HepG2 (cell line): ENCODE measurements around the gene RANBP3. TPM values are rescaled to one million over a fixed set of nuclear protein-coding genes. Genes with fewer than 3 reads are reported as not detected.
A peak's percentile ranks its signal among the peaks of the same experiment; 100 is the strongest.

Experiments
- ARID2 ChIP-seq: sonication (generic); formaldehyde crosslinking; IDR thresholded peaks from 2 replicates; pipeline ENCODE4 v1.8.1; 2022; ENCODE audit warnings: mild to moderate bottlenecking, missing genetic modification reagents, borderline replicate concordance
- ARNTL ChIP-seq: sonication (generic); formaldehyde crosslinking; IDR thresholded peaks from 2 replicates; pipeline ENCODE4 v1.4.0; 2020; ENCODE audit warnings: mild to moderate bottlenecking, missing genetic modification reagents
- ATRX ChIP-seq: sonication (generic); formaldehyde crosslinking; IDR thresholded peaks from 2 replicates; pipeline ENCODE4 v1.4.0; 2020; ENCODE audit warnings: missing genetic modification reagents, borderline replicate concordance
- CBX2 ChIP-seq, 2 experiments: fragments of 200-600 bp in 1 of 2; sonication (generic); formaldehyde crosslinking in 1 of 2; IDR thresholded peaks; 2 replicates each; pipeline versions ENCODE4 v1.7.0 to v1.8.1; 2018 to 2022; ENCODE audit warnings: low read depth in 2 of 2, low read length in 1 of 2, mild to moderate bottlenecking in 1 of 2, missing genetic modification reagents in 1 of 2
- CHCHD3 ChIP-seq: sonication (generic); formaldehyde crosslinking; IDR thresholded peaks from 2 replicates; pipeline ENCODE4 v1.8.0; 2022; ENCODE audit warnings: mild to moderate bottlenecking, missing genetic modification reagents, moderate library complexity
- ELF3 ChIP-seq: IDR thresholded peaks from 2 replicates; pipeline ENCODE4 v1.6.1; 2016; ENCODE audit warnings: missing genetic modification reagents, missing compliant biosample characterization
- FOXM1 ChIP-seq: sonication (generic); formaldehyde crosslinking; IDR thresholded peaks from 2 replicates; pipeline ENCODE4 v1.5.0; 2020; ENCODE audit warnings: missing genetic modification reagents
- MBD4 ChIP-seq: IDR thresholded peaks from 2 replicates; pipeline ENCODE4 v1.6.1; 2012; ENCODE audit warnings: low read length, inconsistent platforms, borderline replicate concordance
- RNF2 ChIP-seq: fragments of 450-650 bp; conservative IDR thresholded peaks from 2 replicates; pipeline ENCODE4 v1.6.1; 2016; ENCODE audit warnings: low read depth
- SYNCRIP ChIP-seq: fragments of 200-400 bp; formaldehyde crosslinking; IDR thresholded peaks from 2 replicates; pipeline ENCODE4 v1.6.1; 2018; ENCODE audit warnings: mild to moderate bottlenecking, low read depth, low read length; ENCODE audit not compliant: insufficient read depth
- TAF1 ChIP-seq: sonication (generic); formaldehyde crosslinking; IDR thresholded peaks from 2 replicates; pipeline ENCODE4 v1.4.0; 2020; ENCODE audit warnings: missing genetic modification reagents
- TEAD3 ChIP-seq: optimal IDR thresholded peaks from 2 replicates; pipeline ENCODE3; 2016; ENCODE audit warnings: borderline replicate concordance
- YEATS4 ChIP-seq: sonication (generic); formaldehyde crosslinking; IDR thresholded peaks from 2 replicates; pipeline ENCODE4 v1.4.0; 2020; ENCODE audit warnings: missing genetic modification reagents, borderline replicate concordance
- ZFP90 ChIP-seq: sonication (generic); formaldehyde crosslinking; IDR thresholded peaks from 2 replicates; pipeline ENCODE4 v1.8.0; 2022; ENCODE audit warnings: missing genetic modification reagents, mild to moderate bottlenecking, inconsistent platforms, borderline replicate concordance
- ZNF205 ChIP-seq: IDR thresholded peaks from 2 replicates; pipeline ENCODE4 v1.6.1; 2018; ENCODE audit warnings: missing biosample characterization, missing genetic modification reagents
- ZNF496 ChIP-seq: sonication (generic); formaldehyde crosslinking; IDR thresholded peaks from 2 replicates; pipeline ENCODE4 v1.8.1; 2023; ENCODE audit warnings: mild to moderate bottlenecking, moderate library complexity, missing genetic modification reagents; ENCODE audit not compliant: insufficient replicate concordance
- ZNF510 ChIP-seq: sonication (generic); formaldehyde crosslinking; IDR thresholded peaks from 2 replicates; pipeline ENCODE4 v1.4.0; 2020; ENCODE audit warnings: low read depth, mild to moderate bottlenecking, missing genetic modification reagents
- ZNF569 ChIP-seq: sonication (generic); formaldehyde crosslinking; IDR thresholded peaks from 2 replicates; pipeline ENCODE4 v1.5.0; 2020; ENCODE audit warnings: mild to moderate bottlenecking, missing genetic modification reagents, moderate library complexity, borderline replicate concordance
- ZNF724P ChIP-seq: sonication (generic); formaldehyde crosslinking; IDR thresholded peaks from 2 replicates; pipeline ENCODE4 v1.8.0; 2022; ENCODE audit warnings: missing genetic modification reagents, borderline replicate concordance
- polyA plus RNA-seq, 8 experiments: library from polyadenylated mRNA; depleted of rRNA in 3 of 8; stranded (reverse) in 7 of 8; unstranded in 1 of 8; fragments of >200 nt; fragmentation: Illumina TruSeq in 4 of 8; extraction: Trizol in 4 of 8; gene quantifications; 2 replicates each; pipeline versions ENCODE4 v1.2.1 to v1.2.3, GENCODE V29; 2011 to 2016; ENCODE audit warnings: low read depth in 4 of 8, missing spikeins in 1 of 8, mixed read lengths in 1 of 8; ENCODE audit not compliant: insufficient read depth in 1 of 8
- total RNA-seq, 5 experiments: library from RNA; depleted of rRNA; stranded (reverse); fragments of >200 nt; fragmentation: Illumina TruSeq; extraction: Trizol; gene quantifications; 2 replicates each; pipeline ENCODE4 v1.2.3, GENCODE V29; 2016; ENCODE audit warnings: low read depth in 1 of 5
- TF ChIP-seq, protein P1 (sequence below): IDR thresholded peaks from 2 replicates; pipeline ENCODE4 v1.6.1; 2016; ENCODE audit warnings: low read depth, control low read depth
- TF ChIP-seq, protein P2 (sequence below): sonication (generic); formaldehyde crosslinking; IDR thresholded peaks from 2 replicates; pipeline ENCODE4 v1.4.0; 2020; ENCODE audit warnings: missing genetic modification reagents, mild to moderate bottlenecking, borderline replicate concordance
- TF ChIP-seq, protein P3 (sequence below): sonication (generic); formaldehyde crosslinking; IDR thresholded peaks from 2 replicates; pipeline ENCODE4 v1.8.0; 2023; ENCODE audit warnings: mild to moderate bottlenecking, missing genetic modification reagents
- TF ChIP-seq, protein P4 (sequence below): sonication (generic); formaldehyde crosslinking; IDR thresholded peaks from 2 replicates; pipeline ENCODE4 v1.4.0; 2020; ENCODE audit warnings: missing genetic modification reagents, borderline replicate concordance

Gene RANBP3
- total and polyA plus RNA-seq, 2 of the 13 experiments (the other 11 are each of a cell fraction or from before 2014, with no cell fraction given) = 39.5 to 149 TPM

DNA sequence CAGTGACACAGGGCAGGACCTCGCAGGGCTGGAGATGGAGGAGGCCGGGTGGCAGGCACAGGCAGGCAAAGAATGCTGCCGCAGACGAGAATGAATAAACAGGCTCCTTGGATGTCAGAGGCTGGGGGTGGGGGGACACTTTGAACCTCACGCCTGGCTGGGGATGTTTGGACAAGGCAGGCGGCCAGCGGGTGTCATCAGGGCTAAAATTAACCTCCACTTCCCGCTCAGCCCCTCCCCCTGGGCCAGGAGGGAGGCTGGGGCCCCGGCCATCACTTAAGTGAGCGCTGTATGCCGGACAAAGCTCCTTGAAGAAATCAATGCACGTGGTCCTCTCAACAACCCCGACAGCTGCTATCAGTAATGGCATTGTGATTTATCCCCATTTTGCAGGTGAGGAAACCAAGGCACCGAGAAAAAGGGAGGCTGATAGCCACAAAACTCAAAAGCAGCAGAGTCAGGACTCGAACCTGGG lies 97.3 kb downstream of the RANBP3 start (continued):
- TF ChIP-seq CBX2 (IDR thresholded peaks at IDR 0.05; ENCODE audit: low read depth, low read length) (no peak), CBX2 (CRISPR knock-in tag; IDR thresholded peaks at IDR 0.05; ENCODE audit: low read depth) (no peak), ZNF510 (CRISPR knock-in tag) (no peak), ZNF569 (CRISPR knock-in tag) (no peak), SYNCRIP (no peak), ZNF496 (no peak), ARNTL (CRISPR knock-in tag) (no peak; the same call in 1 of the 2 replicates), YEATS4 (peak; percentile 68; the same call in 1 of the 2 replicates), ELF3 (CRISPR knock-in tag) (peak; percentile 92), ZNF724P (CRISPR knock-in tag) (no peak; the same call in 1 of the 2 replicates), TEAD3 (CRISPR knock-in tag) (peak; percentile 88), CHCHD3 (CRISPR knock-in tag) (no peak), ARID2 (no peak), MBD4 (no peak), ATRX (CRISPR knock-in tag) (no peak), FOXM1 (CRISPR knock-in tag) (no peak), ZFP90 (CRISPR knock-in tag) (peak; percentile 90), RNF2 (0 out of 2 replicates have a peak, but pooled peaks have one; percentile 29), ZNF205 (CRISPR knock-in tag) (peak; percentile 61; the same call in 1 of the 2 replicates), TAF1 (no peak)
- TF ChIP-seq, protein P1, sequence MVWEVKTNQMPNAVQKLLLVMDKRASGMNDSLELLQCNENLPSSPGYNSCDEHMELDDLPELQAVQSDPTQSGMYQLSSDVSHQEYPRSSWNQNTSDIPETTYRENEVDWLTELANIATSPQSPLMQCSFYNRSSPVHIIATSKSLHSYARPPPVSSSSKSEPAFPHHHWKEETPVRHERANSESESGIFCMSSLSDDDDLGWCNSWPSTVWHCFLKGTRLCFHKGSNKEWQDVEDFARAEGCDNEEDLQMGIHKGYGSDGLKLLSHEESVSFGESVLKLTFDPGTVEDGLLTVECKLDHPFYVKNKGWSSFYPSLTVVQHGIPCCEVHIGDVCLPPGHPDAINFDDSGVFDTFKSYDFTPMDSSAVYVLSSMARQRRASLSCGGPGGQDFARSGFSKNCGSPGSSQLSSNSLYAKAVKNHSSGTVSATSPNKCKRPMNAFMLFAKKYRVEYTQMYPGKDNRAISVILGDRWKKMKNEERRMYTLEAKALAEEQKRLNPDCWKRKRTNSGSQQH (CRISPR knock-in tag) = 0 out of 2 replicates have a peak, but pooled peaks have one; percentile 28
- TF ChIP-seq, protein P2, sequence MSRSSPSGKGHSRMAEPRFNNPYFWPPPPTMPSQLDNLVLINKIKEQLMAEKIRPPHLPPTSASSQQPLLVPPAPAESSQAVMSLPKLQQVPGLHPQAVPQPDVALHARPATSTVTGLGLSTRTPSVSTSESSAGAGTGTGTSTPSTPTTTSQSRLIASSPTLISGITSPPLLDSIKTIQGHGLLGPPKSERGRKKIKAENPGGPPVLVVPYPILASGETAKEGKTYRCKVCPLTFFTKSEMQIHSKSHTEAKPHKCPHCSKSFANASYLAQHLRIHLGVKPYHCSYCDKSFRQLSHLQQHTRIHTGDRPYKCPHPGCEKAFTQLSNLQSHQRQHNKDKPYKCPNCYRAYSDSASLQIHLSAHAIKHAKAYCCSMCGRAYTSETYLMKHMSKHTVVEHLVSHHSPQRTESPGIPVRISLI (CRISPR knock-in tag) = no peak; the same call in 1 of the 2 replicates
- TF ChIP-seq, protein P3, sequence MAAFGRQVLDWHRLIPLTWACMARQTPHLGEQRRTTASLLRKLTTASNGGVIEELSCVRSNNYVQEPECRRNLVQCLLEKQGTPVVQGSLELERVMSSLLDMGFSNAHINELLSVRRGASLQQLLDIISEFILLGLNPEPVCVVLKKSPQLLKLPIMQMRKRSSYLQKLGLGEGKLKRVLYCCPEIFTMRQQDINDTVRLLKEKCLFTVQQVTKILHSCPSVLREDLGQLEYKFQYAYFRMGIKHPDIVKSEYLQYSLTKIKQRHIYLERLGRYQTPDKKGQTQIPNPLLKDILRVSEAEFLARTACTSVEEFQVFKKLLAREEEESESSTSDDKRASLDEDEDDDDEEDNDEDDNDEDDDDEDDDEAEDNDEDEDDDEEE (CRISPR knock-in tag) = no peak
- TF ChIP-seq, protein P4, sequence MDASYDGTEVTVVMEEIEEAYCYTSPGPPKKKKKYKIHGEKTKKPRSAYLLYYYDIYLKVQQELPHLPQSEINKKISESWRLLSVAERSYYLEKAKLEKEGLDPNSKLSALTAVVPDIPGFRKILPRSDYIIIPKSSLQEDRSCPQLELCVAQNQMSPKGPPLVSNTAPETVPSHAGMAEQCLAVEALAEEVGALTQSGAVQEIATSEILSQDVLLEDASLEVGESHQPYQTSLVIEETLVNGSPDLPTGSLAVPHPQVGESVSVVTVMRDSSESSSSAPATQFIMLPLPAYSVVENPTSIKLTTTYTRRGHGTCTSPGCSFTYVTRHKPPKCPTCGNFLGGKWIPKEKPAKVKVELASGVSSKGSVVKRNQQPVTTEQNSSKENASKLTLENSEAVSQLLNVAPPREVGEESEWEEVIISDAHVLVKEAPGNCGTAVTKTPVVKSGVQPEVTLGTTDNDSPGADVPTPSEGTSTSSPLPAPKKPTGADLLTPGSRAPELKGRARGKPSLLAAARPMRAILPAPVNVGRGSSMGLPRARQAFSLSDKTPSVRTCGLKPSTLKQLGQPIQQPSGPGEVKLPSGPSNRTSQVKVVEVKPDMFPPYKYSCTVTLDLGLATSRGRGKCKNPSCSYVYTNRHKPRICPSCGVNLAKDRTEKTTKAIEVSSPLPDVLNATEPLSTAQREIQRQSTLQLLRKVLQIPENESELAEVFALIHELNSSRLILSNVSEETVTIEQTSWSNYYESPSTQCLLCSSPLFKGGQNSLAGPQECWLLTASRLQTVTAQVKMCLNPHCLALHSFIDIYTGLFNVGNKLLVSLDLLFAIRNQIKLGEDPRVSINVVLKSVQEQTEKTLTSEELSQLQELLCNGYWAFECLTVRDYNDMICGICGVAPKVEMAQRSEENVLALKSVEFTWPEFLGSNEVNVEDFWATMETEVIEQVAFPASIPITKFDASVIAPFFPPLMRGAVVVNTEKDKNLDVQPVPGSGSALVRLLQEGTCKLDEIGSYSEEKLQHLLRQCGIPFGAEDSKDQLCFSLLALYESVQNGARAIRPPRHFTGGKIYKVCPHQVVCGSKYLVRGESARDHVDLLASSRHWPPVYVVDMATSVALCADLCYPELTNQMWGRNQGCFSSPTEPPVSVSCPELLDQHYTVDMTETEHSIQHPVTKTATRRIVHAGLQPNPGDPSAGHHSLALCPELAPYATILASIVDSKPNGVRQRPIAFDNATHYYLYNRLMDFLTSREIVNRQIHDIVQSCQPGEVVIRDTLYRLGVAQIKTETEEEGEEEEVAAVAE (CRISPR knock-in tag) = no peak; the same call in 1 of the 2 replicates
